ENCODE measurements around the gene VPS13D. TPM values are rescaled to one million over a fixed set of nuclear protein-coding genes. Genes with fewer than 3 reads are reported as not detected.

Gene VPS13D
- total RNA-seq, 1 donor from 2014 or later, result 88.9 TPM

GRCh38 chr1:12194666-12195216, 35.1 kb upstream of the VPS13D start:
- no peak overlapping the region for H3K4me3 ChIP-seq
- H3K4me1 ChIP-seq, result peaks cover 6% of the 10 kb centered on the region
- no peak overlapping the region for H3K27ac ChIP-seq
- intact Hi-C loops (cut with DNase I), result no loop called here
- H3K9me3 ChIP-seq, result no peaks in the 10 kb centered on the region
- no peak for DNase-seq (ENCODE audit: extremely low spot score in 2 of 2)
- no peaks in the 10 kb centered on the region for H3K27me3 ChIP-seq
- peaks cover 0 to 35% of the 10 kb centered on the region in 2 donors for H3K36me3 ChIP-seq
- TF ChIP-seq, protein P1, sequence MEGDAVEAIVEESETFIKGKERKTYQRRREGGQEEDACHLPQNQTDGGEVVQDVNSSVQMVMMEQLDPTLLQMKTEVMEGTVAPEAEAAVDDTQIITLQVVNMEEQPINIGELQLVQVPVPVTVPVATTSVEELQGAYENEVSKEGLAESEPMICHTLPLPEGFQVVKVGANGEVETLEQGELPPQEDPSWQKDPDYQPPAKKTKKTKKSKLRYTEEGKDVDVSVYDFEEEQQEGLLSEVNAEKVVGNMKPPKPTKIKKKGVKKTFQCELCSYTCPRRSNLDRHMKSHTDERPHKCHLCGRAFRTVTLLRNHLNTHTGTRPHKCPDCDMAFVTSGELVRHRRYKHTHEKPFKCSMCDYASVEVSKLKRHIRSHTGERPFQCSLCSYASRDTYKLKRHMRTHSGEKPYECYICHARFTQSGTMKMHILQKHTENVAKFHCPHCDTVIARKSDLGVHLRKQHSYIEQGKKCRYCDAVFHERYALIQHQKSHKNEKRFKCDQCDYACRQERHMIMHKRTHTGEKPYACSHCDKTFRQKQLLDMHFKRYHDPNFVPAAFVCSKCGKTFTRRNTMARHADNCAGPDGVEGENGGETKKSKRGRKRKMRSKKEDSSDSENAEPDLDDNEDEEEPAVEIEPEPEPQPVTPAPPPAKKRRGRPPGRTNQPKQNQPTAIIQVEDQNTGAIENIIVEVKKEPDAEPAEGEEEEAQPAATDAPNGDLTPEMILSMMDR (IDR thresholded peaks at IDR 0.05), result no peak
- TF ChIP-seq POLR2AphosphoS5 (IDR thresholded peaks at IDR 0.05; ENCODE audit: insufficient read depth in 1 of 2, low read depth in 1 of 2) (no peak), POLR2A (IDR thresholded peaks at IDR 0.05) (no peak)

DNA sequence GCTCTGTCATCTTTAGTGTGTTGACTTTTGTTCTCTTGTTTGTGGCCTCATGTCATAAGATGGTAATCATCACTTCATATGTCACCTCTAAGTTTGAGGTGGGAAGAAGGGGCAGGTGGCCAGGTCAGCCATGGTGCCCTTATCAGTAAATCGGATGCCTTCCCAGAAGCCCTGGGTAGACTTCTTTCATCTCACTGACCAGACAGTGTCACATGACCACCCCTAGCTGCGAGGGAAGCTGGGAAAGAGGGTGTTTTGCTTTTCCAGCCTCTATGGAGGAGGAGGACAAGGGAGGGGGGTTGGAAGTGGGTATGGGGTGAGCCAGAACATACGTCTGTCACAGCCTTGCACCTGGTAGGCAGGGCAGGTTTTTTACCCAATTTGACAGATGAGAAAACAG, 34.4 kb upstream of the VPS13D start:
- intact Hi-C loops (cut with DNase I), result no loop called here
- H3K4me1 ChIP-seq, result peaks cover 6% of the 10 kb centered on the region
- H3K36me3 ChIP-seq, result peaks cover 0 to 35% of the 10 kb centered on the region in 2 donors
- no peaks in the 10 kb centered on the region for H3K27me3 ChIP-seq
- TF ChIP-seq, protein P1 (IDR thresholded peaks at IDR 0.05), result no peak
- TF ChIP-seq POLR2A (IDR thresholded peaks at IDR 0.05), result no peak
- TF ChIP-seq POLR2AphosphoS5 (IDR thresholded peaks at IDR 0.05; ENCODE audit: insufficient read depth in 1 of 2, low read depth in 1 of 2), result no peak
- no peaks in the 10 kb centered on the region for H3K9me3 ChIP-seq
- no peak overlapping the region for H3K4me3 ChIP-seq
- no peak overlapping the region for H3K27ac ChIP-seq
- no peak for DNase-seq (ENCODE audit: extremely low spot score in 2 of 2)

DNA sequence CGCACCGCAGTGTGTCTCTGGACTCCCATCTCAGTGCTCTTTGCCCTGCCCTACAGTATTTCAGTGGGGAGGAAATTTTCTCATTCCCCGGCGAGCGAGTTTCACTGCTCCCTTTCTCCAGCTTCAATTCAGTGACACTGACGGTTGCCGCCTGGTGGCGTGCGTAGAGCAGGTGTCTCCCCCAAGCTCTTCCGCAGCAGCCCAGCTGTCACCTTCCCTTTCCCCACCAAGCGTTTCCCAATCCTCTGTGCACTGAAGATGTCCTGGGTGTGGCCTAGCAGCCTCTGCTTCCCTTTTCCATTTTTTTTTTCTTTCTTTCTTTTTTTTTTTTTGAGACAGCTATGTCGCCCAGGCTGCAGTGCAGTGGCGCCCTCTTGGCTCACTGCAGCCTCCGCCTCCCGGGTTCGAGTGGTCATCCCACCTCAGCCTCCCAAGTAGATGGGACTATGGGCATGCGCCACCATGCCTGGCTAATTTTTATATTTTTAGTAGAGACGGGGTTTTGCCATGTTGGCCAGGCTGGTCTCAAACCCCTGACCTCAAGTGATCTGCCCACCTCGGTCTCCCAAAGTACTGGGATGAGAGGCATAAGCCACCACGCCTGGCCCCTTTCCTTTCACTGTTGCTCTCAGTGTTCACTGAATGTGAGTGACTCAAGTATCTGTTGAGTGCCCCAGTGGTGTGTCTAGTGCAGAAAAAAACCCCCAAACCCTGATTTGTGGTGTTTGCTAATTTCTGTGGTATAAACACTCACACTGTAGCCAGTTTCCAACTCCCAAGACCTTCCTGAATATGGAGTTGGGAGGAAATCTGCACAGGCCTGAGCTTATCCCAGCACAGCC, 33.0 kb upstream of the VPS13D start:
- Histone ChIP-seq H3K9me3 (no peaks in the 10 kb centered on the region), H3K4me1 (peaks cover 6% of the 10 kb centered on the region), H3K36me3 (peaks cover 0 to 26% of the 10 kb centered on the region in 2 donors), H3K27ac (no peak overlapping the region), H3K4me3 (no peak overlapping the region), H3K27me3 (no peaks in the 10 kb centered on the region)
- intact Hi-C loops (cut with DNase I), result no loop called here
- TF ChIP-seq, protein P1 (IDR thresholded peaks at IDR 0.05), result no peak
- TF ChIP-seq POLR2AphosphoS5 (IDR thresholded peaks at IDR 0.05; ENCODE audit: insufficient read depth in 1 of 2, low read depth in 1 of 2), result peak in 1 of 2 donors; percentile 16
- no peak for DNase-seq (ENCODE audit: extremely low spot score in 2 of 2)

GRCh38 chr1:12197483-12197880, 32.3 kb upstream of the VPS13D start:
- intact Hi-C loops (cut with DNase I), result no loop called here
- Histone ChIP-seq H3K27me3 (no peaks in the 10 kb centered on the region), H3K4me3 (no peak overlapping the region), H3K36me3 (peaks cover 0 to 30% of the 10 kb centered on the region in 2 donors), H3K27ac (no peak overlapping the region), H3K9me3 (no peaks in the 10 kb centered on the region), H3K4me1 (peaks cover 6% of the 10 kb centered on the region)
- TF ChIP-seq POLR2A (IDR thresholded peaks at IDR 0.05) (no peak), POLR2AphosphoS5 (IDR thresholded peaks at IDR 0.05; ENCODE audit: insufficient read depth in 1 of 2, low read depth in 1 of 2) (no peak)
- TF ChIP-seq, protein P1 (IDR thresholded peaks at IDR 0.05), result no peak
- DNase-seq (ENCODE audit: extremely low spot score in 2 of 2), result no peak

DNA sequence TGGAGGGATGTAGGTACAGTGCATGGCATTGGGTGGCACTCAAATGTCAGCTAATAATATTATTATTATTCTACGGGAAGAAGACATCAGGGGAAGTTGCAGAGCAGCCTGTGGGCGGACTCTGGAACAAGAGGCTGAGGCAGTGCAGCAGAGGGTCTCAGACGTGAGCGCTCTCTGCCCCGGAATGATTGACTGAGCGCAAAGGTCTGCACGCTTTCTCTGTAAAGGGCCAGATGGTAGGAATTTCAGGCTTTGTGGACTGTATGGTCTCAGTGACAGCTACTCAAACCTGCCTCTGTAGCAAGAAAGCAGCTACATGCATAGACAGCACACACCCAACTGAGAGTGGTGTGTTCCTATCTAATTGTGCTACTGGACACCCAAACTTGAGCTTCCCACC, 29.6 kb upstream of the VPS13D start:
- Histone ChIP-seq H3K4me3 (no peak overlapping the region), H3K27ac (no peak overlapping the region), H3K9me3 (no peaks in the 10 kb centered on the region), H3K27me3 (no peaks in the 10 kb centered on the region), H3K36me3 (peaks cover 0 to 17% of the 10 kb centered on the region in 2 donors), H3K4me1 (no peaks in the 10 kb centered on the region)
- intact Hi-C loops (cut with DNase I), result no loop called here
- no peak for DNase-seq (ENCODE audit: extremely low spot score in 2 of 2)
- TF ChIP-seq POLR2A (IDR thresholded peaks at IDR 0.05) (no peak), POLR2AphosphoS5 (IDR thresholded peaks at IDR 0.05; ENCODE audit: insufficient read depth in 1 of 2, low read depth in 1 of 2) (no peak)
- TF ChIP-seq, protein P1 (IDR thresholded peaks at IDR 0.05), result no peak

Data from vagina (tissue), 2 donors.